Thoracic aorta endothelial cell (primary cell): ENCODE measurements around the gene LDLRAD1. TPM values are rescaled to one million over a fixed set of nuclear protein-coding genes. Genes with fewer than 3 reads are reported as not detected.

Source experiments
- total RNA-seq: library from RNA; depleted of rRNA; stranded (reverse); fragments of >200 nt; gene quantifications from 2 replicates; pipeline ENCODE4 v1.2.3, GENCODE V29; 2012

Gene LDLRAD1, protein sequence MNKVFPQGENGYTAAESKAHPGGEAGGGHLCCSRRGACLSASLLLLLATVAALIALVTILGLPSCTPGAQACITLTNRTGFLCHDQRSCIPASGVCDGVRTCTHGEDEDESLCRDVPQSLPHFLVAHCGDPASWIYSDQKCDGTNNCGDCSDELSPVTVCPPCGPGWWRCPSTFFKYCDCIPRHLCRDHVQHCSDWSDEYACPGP
- total RNA-seq = not detected in 2 replicates

GRCh38 chr1:54017979-54018378 is at the start of gene LDLRAD1:
Gene LDLRAD1, minus strand, starts transcription at chr1:54018186. Its CDS starts 74 bp downstream, at chr1:54018112.

DNA sequence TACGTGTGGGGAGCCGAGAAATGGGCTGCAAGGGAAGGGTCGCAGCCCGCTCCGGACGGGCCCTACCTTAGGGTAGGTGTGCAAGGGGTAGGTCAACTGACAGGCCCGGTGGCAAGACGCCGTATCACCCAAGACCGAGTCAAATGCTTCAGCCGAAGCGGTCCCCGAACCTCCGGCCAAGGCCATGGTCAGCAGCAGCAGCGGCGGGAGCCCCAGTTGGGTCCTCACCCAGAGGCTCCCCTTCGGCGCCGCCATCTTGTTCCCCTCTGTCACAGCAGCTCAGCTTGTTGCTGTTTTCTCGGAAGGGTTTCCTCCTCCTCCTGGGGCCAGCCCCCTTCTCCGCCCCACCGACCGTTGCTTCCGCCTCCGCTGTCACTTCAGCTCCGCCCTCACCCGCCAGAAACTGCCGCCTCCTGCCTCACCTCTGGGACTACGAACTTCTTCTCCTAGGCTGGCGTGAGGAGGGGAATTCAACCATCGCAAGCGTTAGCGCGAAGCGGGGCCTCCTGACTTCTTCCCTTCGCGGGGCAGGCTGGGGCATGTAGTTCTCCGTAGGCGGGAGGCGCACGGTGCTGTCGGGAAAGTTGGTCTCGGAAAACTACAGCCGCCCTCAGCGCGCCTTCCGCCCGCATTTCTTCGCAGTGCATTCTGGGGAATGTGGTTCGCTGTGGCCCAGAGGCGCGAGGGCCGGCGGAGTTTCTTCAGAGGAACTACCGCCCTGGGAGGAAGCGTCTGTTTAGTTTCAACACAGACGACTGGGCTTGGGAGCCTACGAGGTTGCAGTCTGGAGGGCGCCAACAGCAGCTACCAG is 35.2 kb upstream of the LDLRAD1 start, which contains the start of the genes TCEANC2 and TMEM59:
Gene TCEANC2 (plus strand): TSS at position 675 of the 811 bp plus-strand sequence. CDS start 815 bp downstream, outside the sequence.
Gene TMEM59 (minus strand): TSS at position 271 of the 811 bp plus-strand sequence. CDS start 16 bp downstream, at position 255.

Other genes starting within 250 kb of the LDLRAD1 start
- gene NDC1, start 179.9 kb downstream of the LDLRAD1 start, total RNA-seq = 53.6 and 75.5 TPM in 2 replicates
- 17.1 and 23.8 TPM in 2 replicates for gene YIPF1, start 128.4 kb downstream of the LDLRAD1 start, total RNA-seq
- gene DIO1, start 124.0 kb downstream of the LDLRAD1 start, total RNA-seq = not detected in 2 replicates
- gene IFT25, start 72.5 kb downstream of the LDLRAD1 start, total RNA-seq = 33.0 and 35.2 TPM in 2 replicates
- 26.7 and 29.2 TPM in 2 replicates for gene LRRC42, start 71.8 kb downstream of the LDLRAD1 start, total RNA-seq
- 149 and 191 TPM in 2 replicates for gene TMEM59, start 35.0 kb upstream of the LDLRAD1 start, total RNA-seq
- gene TCEANC2, start 35.4 kb upstream of the LDLRAD1 start, total RNA-seq = 3.2 and 4.0 TPM in 2 replicates
- not detected in 2 replicates for gene CDCP2, start 134.8 kb upstream of the LDLRAD1 start, total RNA-seq
- gene CYB5RL, start 181.8 kb upstream of the LDLRAD1 start, total RNA-seq = 7.6 and 8.0 TPM in 2 replicates
- gene MRPL37, start 182.0 kb upstream of the LDLRAD1 start, total RNA-seq = 117 and 128 TPM in 2 replicates